ENCODE measurements around the gene GPBAR1.

The GPBAR1 gene

DNA sequence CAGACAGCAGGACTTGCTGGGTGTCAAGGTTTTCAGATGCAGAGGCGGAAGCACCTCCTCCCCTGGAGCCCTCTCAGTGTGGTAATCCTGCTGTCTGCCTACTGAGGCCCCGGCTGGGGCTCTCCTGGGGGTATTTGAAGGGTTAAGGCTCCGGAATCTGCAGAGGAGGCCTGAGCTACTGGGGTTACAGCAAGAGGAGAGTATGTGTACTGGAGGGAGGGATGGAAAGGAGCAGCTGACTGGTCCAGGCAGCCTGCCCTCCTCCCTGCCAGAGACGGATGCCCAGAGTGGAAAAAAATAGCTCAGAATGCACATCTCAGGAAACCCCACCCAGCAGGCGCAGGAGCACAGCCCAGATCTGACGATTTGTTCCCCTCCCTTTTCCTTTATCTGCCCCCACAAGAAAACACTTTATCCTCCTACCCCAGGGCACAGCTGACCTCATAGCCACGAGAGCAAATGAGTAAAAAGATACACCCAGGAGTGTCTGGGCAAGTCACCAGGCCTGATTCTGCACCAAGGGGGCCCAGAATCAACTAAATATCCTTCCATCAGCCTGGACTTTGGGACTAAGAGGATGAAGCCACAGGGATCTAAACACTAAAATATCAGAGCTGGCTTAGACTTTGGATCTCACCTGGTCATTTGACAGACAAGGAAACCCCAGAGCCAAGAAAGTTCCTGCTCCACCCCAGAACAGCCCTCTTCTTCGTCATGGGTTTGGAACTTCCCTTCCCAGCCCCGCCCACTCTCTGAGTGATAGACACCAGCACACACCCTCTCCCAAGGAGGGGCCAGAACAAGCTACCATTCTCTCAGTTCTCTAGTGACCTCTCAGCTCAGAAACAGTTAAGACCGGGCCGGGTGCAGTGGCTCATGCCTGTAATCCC is 26.0 kb downstream of the GPBAR1 start:
- peak; percentile 90 for DNase-seq (ENCODE audit: low read depth)
- H3K4me3 ChIP-seq (ENCODE audit: low read depth, low read length), result peak overlapping the region; percentile 77
- no peak for TF ChIP-seq CTCF (IDR thresholded peaks at IDR 0.05; ENCODE audit: insufficient read depth, low read depth, low read length, missing control alignments)

DNA sequence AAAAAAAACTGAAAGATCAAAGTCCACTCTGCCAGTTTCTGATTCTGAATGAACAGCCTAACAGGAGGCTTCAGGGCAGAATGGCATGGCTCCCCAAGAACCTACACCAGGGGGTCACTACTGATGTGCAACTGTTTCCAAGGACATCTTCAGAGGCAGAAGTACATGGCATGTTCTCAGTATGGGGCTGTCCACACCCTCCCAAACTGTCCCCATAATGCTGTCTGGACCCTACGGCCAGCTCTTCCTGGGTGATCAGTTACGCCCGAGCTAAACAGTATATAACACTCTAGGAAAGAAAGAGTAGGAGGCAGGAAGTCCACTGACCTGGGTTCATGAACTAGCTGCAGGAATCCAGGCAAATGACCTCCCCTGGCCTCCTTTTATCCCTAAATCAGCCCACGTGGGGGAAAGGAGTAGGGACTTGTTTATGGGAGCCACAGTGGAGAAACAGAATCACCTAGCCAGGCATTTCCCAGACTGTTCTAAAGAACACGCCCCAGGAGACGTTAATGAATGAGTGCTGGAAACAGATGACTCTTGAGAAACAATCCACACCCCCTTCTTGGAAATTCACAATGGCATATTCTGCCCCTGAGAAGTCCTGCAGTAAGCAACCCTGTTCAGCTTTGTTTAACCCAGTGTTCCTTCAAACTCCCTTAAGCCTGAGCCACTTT is 29.0 kb downstream of the GPBAR1 start:
- no peak for DNase-seq (ENCODE audit: low read depth)
- H3K4me3 ChIP-seq (ENCODE audit: low read depth, low read length), result no peak overlapping the region
- TF ChIP-seq CTCF (IDR thresholded peaks at IDR 0.05; ENCODE audit: insufficient read depth, low read depth, low read length, missing control alignments), result no peak

DNA sequence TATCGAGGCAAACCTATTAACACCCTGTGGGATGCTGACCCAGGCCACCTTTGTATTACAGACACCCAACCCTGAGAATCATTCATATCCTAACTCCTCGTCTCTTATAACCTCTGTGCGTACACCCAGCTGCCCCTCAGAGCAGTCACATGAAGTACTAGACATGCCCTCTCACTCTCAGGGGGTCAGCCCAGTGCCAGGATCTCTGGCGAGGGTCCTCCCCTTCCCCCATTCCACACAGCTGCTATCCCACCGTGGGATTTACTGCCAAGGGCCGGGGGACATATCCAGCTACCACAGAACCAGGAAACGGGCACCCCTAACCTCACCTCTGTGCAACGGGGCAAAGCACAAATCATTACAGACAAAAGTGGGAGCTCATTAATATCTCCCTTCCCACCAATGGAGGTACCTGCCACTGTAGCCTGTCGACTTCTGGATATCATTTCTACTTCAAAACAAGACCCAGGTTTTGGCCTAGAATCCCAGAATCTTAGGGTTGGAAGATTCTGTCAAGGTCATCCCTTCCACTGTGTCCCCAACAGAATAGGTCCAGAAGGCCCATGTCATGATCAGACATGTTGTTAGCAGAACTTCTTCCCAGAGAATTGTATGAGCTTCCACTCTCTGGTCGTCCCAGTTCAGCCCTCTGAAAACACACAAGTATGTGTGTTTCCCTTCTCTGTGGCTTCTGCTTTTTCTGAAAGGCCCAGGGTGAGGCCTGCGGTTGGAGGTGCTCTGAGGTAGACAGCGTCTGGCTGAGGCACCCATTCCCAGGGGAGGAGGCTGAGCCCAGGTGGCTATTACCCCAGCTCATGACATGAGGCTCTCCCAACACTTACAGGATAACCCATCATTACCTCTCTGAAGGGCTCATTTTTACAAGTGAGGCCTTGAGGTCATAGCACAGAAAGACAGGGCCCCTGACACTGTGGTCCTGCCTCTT is 29.8 kb downstream of the GPBAR1 start:
- H3K4me3 ChIP-seq (ENCODE audit: low read depth, low read length), result peak overlapping the region; percentile 66
- no peak for TF ChIP-seq CTCF (IDR thresholded peaks at IDR 0.05; ENCODE audit: insufficient read depth, low read depth, low read length, missing control alignments)
- peak; percentile 89 for DNase-seq (ENCODE audit: low read depth)

DNA sequence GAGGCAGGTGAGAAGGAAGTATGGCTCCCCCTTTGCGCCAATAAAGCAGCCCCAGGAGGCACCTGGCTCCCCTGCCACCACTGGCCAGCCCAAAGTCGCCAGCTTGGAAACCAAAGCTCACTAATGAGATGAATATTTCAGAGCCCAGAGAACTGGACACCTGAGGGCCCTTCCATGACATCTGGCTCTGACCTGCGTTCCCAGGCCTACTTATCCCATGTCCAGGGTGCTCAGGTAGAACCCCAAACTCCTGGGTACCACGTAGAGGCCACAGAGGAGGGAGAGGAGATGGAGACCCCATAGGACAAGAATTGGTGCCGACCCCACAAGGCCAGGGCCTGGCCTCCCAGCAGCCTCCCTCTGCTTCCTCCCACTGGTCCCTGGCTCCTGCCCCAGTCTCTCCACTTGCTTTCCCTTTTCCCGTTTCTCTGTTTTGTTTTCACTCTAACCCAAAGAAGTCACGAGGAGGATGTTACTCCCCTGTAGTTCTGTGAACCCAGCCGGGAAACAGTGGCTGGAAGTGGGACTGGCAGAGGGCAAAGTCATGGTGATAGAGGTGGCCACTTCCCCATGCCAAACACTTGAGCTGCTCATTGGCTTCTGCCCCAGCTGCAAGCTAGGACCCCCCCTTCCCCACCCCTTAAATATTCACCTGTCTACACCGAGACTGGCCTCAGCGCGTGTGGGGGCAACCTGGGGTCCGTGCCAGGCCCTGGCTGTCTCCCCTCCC is 30.7 kb downstream of the GPBAR1 start:
- peak overlapping the region; percentile 66 for H3K4me3 ChIP-seq (ENCODE audit: low read depth, low read length)
- no peak for DNase-seq (ENCODE audit: low read depth)
- TF ChIP-seq CTCF (IDR thresholded peaks at IDR 0.05; ENCODE audit: insufficient read depth, low read depth, low read length, missing control alignments), result no peak

DNA sequence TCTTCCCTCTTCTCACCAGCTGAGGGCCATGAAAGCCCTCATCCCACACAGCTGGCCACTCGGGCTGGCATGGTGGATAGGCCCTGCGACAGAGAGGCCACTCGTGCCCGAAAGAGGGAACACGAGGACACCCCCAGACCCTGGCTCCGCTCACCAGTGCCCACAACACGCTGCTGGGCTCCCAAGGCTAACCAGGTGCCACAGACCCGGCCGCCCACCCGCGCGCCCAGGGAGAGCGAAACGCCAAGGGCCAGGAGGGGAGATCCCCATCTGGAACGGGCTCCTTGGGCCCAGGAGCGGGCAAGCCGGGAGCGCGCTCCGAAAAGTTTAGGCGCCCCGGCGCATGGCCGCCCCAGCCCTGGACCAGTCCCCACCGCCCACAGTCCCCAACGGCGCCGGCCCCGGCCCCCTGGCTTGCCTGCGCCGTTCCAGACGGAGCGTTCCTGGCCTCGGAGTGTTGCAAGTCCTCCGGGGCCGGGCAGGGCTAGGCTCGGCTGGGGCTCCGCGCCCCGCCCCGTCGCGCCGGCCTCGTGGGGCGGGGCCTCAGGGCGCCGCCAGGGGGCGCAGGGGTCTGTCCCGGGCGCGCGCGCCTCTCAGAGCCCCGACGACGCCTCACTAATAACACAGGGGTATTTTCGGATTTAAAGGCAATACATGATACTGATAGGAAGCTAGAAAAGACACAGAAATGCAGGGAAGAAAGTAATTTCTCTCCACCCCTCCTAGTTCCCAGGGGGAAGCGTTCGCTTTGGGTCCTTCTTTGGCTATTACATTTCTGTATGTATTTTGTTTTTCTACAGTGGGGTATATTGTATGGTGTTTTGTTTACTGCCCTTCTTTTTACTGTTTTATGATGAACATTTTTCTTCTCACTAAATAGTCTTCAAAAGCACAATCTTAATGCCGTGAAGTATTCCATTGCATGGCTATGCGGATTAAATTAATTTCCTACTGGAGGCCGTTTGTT is 31.5 kb downstream of the GPBAR1 start, which contains the start of gene TMBIM1:
TMBIM1 (minus strand) TSS at position 456 of the 967 bp plus-strand sequence. CDS start 10,362 bp downstream, outside the sequence.
- peak; percentile 74 for TF ChIP-seq CTCF (IDR thresholded peaks at IDR 0.05; ENCODE audit: insufficient read depth, low read depth, low read length, missing control alignments)
- H3K4me3 ChIP-seq (ENCODE audit: low read depth, low read length), result peak within 1 kb of the TSS; percentile 66
- peak; percentile 81 for DNase-seq (ENCODE audit: low read depth)

All from GM12865 (cell line).